ENCODE results near the gene CCDC146.
"Not testable (repeated sequence)": the region's sequence is repeated elsewhere in the genome, so short reads cannot be mapped to it uniquely, and the experiment has no call there.

- TF ChIP-seq, protein P1, sequence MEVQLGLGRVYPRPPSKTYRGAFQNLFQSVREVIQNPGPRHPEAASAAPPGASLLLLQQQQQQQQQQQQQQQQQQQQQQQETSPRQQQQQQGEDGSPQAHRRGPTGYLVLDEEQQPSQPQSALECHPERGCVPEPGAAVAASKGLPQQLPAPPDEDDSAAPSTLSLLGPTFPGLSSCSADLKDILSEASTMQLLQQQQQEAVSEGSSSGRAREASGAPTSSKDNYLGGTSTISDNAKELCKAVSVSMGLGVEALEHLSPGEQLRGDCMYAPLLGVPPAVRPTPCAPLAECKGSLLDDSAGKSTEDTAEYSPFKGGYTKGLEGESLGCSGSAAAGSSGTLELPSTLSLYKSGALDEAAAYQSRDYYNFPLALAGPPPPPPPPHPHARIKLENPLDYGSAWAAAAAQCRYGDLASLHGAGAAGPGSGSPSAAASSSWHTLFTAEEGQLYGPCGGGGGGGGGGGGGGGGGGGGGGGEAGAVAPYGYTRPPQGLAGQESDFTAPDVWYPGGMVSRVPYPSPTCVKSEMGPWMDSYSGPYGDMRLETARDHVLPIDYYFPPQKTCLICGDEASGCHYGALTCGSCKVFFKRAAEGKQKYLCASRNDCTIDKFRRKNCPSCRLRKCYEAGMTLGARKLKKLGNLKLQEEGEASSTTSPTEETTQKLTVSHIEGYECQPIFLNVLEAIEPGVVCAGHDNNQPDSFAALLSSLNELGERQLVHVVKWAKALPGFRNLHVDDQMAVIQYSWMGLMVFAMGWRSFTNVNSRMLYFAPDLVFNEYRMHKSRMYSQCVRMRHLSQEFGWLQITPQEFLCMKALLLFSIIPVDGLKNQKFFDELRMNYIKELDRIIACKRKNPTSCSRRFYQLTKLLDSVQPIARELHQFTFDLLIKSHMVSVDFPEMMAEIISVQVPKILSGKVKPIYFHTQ (CRISPR knock-in tag; IDR thresholded peaks at IDR 0.05), result not testable (repeated sequence)
- not testable (repeated sequence) for TF ChIP-seq NFYB (CRISPR knock-in tag; conservative IDR thresholded peaks at IDR 0.05; ENCODE audit: low read depth)
These were observed 34.6 kb downstream of the CCDC146 start for GRCh38 chr7:77157034-77157433.

Measured in WTC11 (cell line).